A549 (cell line): ENCODE data around the gene PRSS1. TPM values are rescaled to one million over a fixed set of nuclear protein-coding genes. Genes with fewer than 3 reads are reported as not detected.

Experiments
- ATAC-seq, 2 experiments: fragments of 200-7000 bp in 1 of 2; fragments of >200 bp in 1 of 2; cut with Nextera tagmentation in 1 of 2; cut with Tn5 transposase in 1 of 2; 3 replicates each; pipeline versions ENCODE4 v1.8.0 to v1.9.1; 2018 to 2020; ENCODE audit warnings: mild to moderate bottlenecking in 1 of 2, moderate library complexity in 1 of 2
- CTCF ChIA-PET: fragments of 300-600 bp; sonication (Branson Sonifier 250); formaldehyde crosslinking; extraction: SDS; loops from one replicate; lab custom pipeline; 2021; ENCODE audit warnings: antibody characterized with exemption, inconsistent platforms; lab: Yijun Ruan, JAX
- POLR2A ChIA-PET: fragments of 350-600 bp; formaldehyde crosslinking; extraction: SDS; loops from one replicate; lab custom pipeline; 2021; ENCODE audit warnings: antibody characterized with exemption, inconsistent platforms; lab: Yijun Ruan, JAX
- DNase-seq, 2 experiments: peaks; one replicate each; pipeline versions ENCODE4 v3.0.0 to v3.0.0-alpha.2; 2011 to 2016; ENCODE audit warnings: low read depth in 1 of 2, low spot score in 1 of 2
- FAIRE-seq: peaks from 2 replicates; lab custom pipeline; 2011; peaks lifted over from hg19 to GRCh38; lab: Jason Lieb, UNC
- H3K27ac ChIP-seq, 2 experiments: fragments of >200 bp; sonication (Bioruptor Twin); formaldehyde crosslinking; 3 replicates each; pipeline ENCODE4 v1.5.1; 2016 to 2017
- H3K4me1 ChIP-seq: fragments of >200 bp; sonication (Bioruptor Twin); formaldehyde crosslinking; 3 replicates; pipeline ENCODE4 v1.6.1; 2016
- H3K4me2 ChIP-seq: fragments of >200 bp; sonication (Bioruptor Twin); formaldehyde crosslinking; 3 replicates; pipeline ENCODE4 v1.6.1; 2016
- H3K4me3 ChIP-seq: fragments of >200 bp; sonication (Bioruptor Twin); formaldehyde crosslinking; 3 replicates; pipeline ENCODE4 v1.5.1; 2016
- H3K9me3 ChIP-seq: fragments of >200 bp; sonication (Bioruptor Twin); formaldehyde crosslinking; 3 replicates; pipeline ENCODE4 v1.6.1; 2016
- BCL3 ChIP-seq: fragments of >200 bp; sonication (Bioruptor Twin); formaldehyde crosslinking; IDR thresholded peaks from 3 replicates; pipeline ENCODE4 v1.6.1; 2016
- CEBPB ChIP-seq, 2 experiments: fragments of >200 bp in 1 of 2; sonication (Bioruptor Twin) in 1 of 2; formaldehyde crosslinking in 1 of 2; IDR thresholded peaks; 2 replicates each; pipeline ENCODE4 v1.6.1; 2012 to 2016
- CHD4 ChIP-seq: fragments of 200-600 bp; sonication (generic); IDR thresholded peaks from 2 replicates; pipeline ENCODE4 v1.6.1; 2016; ENCODE audit warnings: antibody characterized with exemption, mild to moderate bottlenecking, borderline replicate concordance
- CTCF ChIP-seq: fragments of >200 bp; sonication (Bioruptor Twin); formaldehyde crosslinking; IDR thresholded peaks from 3 replicates; pipeline ENCODE4 v1.5.1; 2016
- E2F6 ChIP-seq: IDR thresholded peaks from 2 replicates; pipeline ENCODE4 v1.6.1; 2012; ENCODE audit warnings: low read depth, borderline replicate concordance
- FOSB ChIP-seq: fragments of 250-450 bp; sonication (Bioruptor Pico); IDR thresholded peaks from 2 replicates; pipeline ENCODE4 v1.5.0; 2020; ENCODE audit warnings: mild to moderate bottlenecking, moderate library complexity
- FOXS1 ChIP-seq: fragments of 250-450 bp; sonication (Bioruptor Pico); IDR thresholded peaks from 2 replicates; pipeline ENCODE4 v1.5.0; 2020; ENCODE audit warnings: mild to moderate bottlenecking, moderate library complexity
- HDAC2 ChIP-seq: fragments of 200-600 bp; sonication (generic); IDR thresholded peaks from 2 replicates; pipeline ENCODE4 v1.6.1; 2016
- HOXB13 ChIP-seq: fragments of 250-450 bp; sonication (Bioruptor Pico); IDR thresholded peaks from 2 replicates; pipeline ENCODE4 v1.5.0; 2020; ENCODE audit warnings: low read depth, mild to moderate bottlenecking, moderate library complexity
- HOXB5 ChIP-seq: fragments of 250-450 bp; sonication (Bioruptor Pico); IDR thresholded peaks from 2 replicates; pipeline ENCODE4 v1.5.0; 2020; ENCODE audit warnings: mild to moderate bottlenecking, moderate library complexity
- MAFK ChIP-seq: fragments of 450-650 bp; IDR thresholded peaks from 2 replicates; pipeline ENCODE4 v1.6.1; 2014; ENCODE audit not compliant: partially characterized antibody
- MAX ChIP-seq: IDR thresholded peaks from 2 replicates; pipeline ENCODE4 v1.6.1; 2012
- NPAS2 ChIP-seq: fragments of 250-450 bp; sonication (Bioruptor Pico); IDR thresholded peaks from 2 replicates; pipeline ENCODE4 v1.8.0; 2022; ENCODE audit warnings: mild to moderate bottlenecking, moderate library complexity, borderline replicate concordance
- PBX3 ChIP-seq: IDR thresholded peaks from 2 replicates; pipeline ENCODE4 v1.6.1; 2012
- RARB ChIP-seq: fragments of 250-450 bp; sonication (Bioruptor Pico); IDR thresholded peaks from 2 replicates; pipeline ENCODE4 v1.8.0; 2021; ENCODE audit warnings: mild to moderate bottlenecking, moderate library complexity
- REST ChIP-seq: fragments of 200-600 bp; sonication (generic); IDR thresholded peaks from 2 replicates; pipeline ENCODE4 v1.6.1; 2016; ENCODE audit warnings: antibody characterized with exemption, mild to moderate bottlenecking, moderate library complexity
- TFCP2L1 ChIP-seq: fragments of 250-450 bp; sonication (Bioruptor Pico); IDR thresholded peaks from 2 replicates; pipeline ENCODE4 v1.5.0; 2021; ENCODE audit warnings: mild to moderate bottlenecking
- ZFP36 ChIP-seq: fragments of 450-650 bp; IDR thresholded peaks from 2 replicates; pipeline ENCODE4 v1.6.1; 2014; ENCODE audit warnings: borderline replicate concordance; ENCODE audit not compliant: partially characterized antibody
- ZNF302 ChIP-seq: fragments of 250-450 bp; sonication (Bioruptor Pico); IDR thresholded peaks from 2 replicates; pipeline ENCODE4 v1.9.0; 2021; ENCODE audit warnings: inconsistent platforms, mild to moderate bottlenecking, moderate library complexity
- WGBS: methylation state at CpG from one replicate; pipeline ENCODE4 v1.1.6; 2017; ENCODE audit errors: missing lambda C conversion rate; 5-methylcytosine and 5-hydroxymethylcytosine counted together
- polyA plus RNA-seq, 4 experiments: library from polyadenylated mRNA; depleted of rRNA in 3 of 4; stranded (reverse); fragments of >200 nt; fragmentation: RNase III in 1 of 4; extraction: RNeasy Plus Mini Kit Qiagen cat#74134 plus additional on column Dnase treatment in 1 of 4; gene quantifications; 2 replicates in 3 of 4; 3 replicates in 1 of 4; pipeline ENCODE4 v1.2.3, GENCODE V29; 2011 to 2017

Gene PRSS1
- polyA plus RNA-seq, 2 of the 4 experiments (the other 2 are of a cell fraction), result not detected

GRCh38 chr7:142722248-142722794, 27.0 kb upstream of the PRSS1 start:
- FAIRE-seq (no peak), ATAC-seq (no peak), DNase-seq (no peak)
- H3K4me2 ChIP-seq, result no peak overlapping the region
- H3K9me3 ChIP-seq, result no peaks in the 10 kb centered on the region
- no peak overlapping the region for H3K4me3 ChIP-seq
- no peaks in the 10 kb centered on the region for H3K4me1 ChIP-seq
- POLR2A ChIA-PET, result no interaction called here
- TF ChIP-seq RARB (CRISPR knock-in tag), result no peak
- no peak for TF ChIP-seq BCL3
- no peak for TF ChIP-seq HOXB13 (CRISPR knock-in tag)
- no peak for TF ChIP-seq MAFK
- no peak for TF ChIP-seq ZFP36
- TF ChIP-seq NPAS2 (CRISPR knock-in tag), result no peak
- no peak for TF ChIP-seq CTCF
- TF ChIP-seq FOSB (CRISPR knock-in tag), result no peak
- 37% methylated on average over 15 of the region's 15 CpGs for WGBS
- H3K27ac ChIP-seq, result no peak overlapping the region
- CTCF ChIA-PET, result no interaction called here

GRCh38 chr7:142733271-142733670, 16.0 kb upstream of the PRSS1 start:
- Histone ChIP-seq H3K4me3 (no peak overlapping the region), H3K9me3 (no peaks in the 10 kb centered on the region), H3K27ac (no peak overlapping the region), H3K4me2 (no peak overlapping the region), H3K4me1 (no peaks in the 10 kb centered on the region)
- POLR2A ChIA-PET, result no interaction called here
- no peak for ATAC-seq
- 37% methylated on average over 8 of the region's 8 CpGs for WGBS
- no peak for TF ChIP-seq NPAS2 (CRISPR knock-in tag)
- no peak for TF ChIP-seq REST
- TF ChIP-seq HOXB5 (CRISPR knock-in tag), result no peak
- no peak for TF ChIP-seq E2F6
- no peak for TF ChIP-seq MAX
- TF ChIP-seq ZNF302, result no peak
- no peak for TF ChIP-seq PBX3
- no peak for TF ChIP-seq HDAC2
- TF ChIP-seq CHD4, result no peak
- TF ChIP-seq CEBPB (IDR thresholded peaks at IDR 0.05), result no peak
- TF ChIP-seq BCL3, result no peak
- no peak for TF ChIP-seq FOXS1 (CRISPR knock-in tag)
- no peak for TF ChIP-seq TFCP2L1 (CRISPR knock-in tag)
- no peak for DNase-seq
- CTCF ChIA-PET, result no interaction called here
- no peak for FAIRE-seq
